ENCODE results near the gene LIN7C.
"Not testable (repeated sequence)": the region's sequence is repeated elsewhere in the genome, so short reads cannot be mapped to it uniquely, and the experiment has no call there.

Gene LIN7C

DNA sequence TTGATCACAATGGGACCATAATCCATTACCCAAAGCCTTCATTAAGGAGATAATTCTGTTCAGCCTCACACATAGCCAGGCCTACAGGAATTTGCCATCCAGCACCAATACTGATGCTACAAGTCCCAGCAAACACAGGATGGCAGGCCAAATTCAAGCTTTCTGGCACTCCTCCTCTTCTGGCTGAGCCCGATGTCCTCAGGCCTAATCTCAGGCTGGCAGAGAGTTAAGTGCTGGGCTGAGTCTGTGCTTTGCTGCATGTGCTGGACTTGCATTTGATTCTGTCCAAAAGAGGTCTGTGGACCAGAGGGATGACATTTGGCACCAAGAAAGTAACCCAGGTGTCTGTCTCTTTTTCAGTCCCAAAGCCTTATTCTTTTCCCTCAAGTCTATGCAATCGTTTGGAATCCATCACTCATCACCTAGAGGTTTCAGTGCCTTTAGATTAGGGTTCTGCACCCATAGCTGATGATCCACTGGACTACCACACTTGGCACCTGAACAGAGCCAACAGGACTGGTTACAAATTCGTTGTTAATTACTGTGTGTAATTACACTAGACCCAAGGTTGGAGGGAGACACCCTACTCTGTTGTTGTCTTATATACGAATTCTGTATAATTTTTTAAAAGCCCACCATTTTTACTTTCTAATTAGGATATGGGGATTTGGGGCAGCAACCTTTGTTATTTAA lies 19.4 kb upstream of the LIN7C start:
- TF ChIP-seq JUND (IDR thresholded peaks at IDR 0.05; ENCODE audit: low read depth) = no peak
- no peak for DNase-seq (ENCODE audit: low read depth in 1 of 2, low spot score in 1 of 2)
- in situ Hi-C loops (cut with HindIII; ENCODE audit: low pct_unique_long_range_greater_than_20kb, low sequenced_read_pairs) = no loop called here

- in situ Hi-C loops (cut with HindIII; ENCODE audit: low pct_unique_long_range_greater_than_20kb, low sequenced_read_pairs) = no loop called here
- TF ChIP-seq JUND (IDR thresholded peaks at IDR 0.05; ENCODE audit: low read depth) = no peak
- DNase-seq (ENCODE audit: low read depth in 1 of 2, low spot score in 1 of 2) = no peak
Observed at GRCh38 chr11:27524155-27524554, 17.6 kb upstream of the LIN7C start.

DNA sequence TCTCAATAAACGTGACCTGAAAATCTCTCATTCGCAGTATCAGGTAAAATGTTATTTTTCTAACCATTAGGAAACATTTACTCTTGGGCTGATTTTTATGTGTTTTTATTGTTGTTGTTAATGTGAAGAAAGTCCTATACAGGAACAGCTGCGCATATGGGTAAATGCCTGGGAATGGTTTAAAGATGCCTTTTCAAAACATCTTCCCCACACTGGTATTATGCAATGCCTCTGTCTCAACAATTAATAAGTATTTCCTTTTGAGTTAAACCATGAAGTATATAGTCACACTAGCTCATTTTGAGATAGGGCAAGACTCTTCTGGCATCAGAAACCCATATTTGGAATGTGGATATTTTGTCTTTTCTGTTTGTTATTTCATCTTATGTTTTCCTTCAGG lies 13.7 kb upstream of the LIN7C start:
- in situ Hi-C loops (cut with HindIII; ENCODE audit: low pct_unique_long_range_greater_than_20kb, low sequenced_read_pairs) = no loop called here
- no peak for DNase-seq (ENCODE audit: low read depth in 1 of 2, low spot score in 1 of 2)
- no peak for TF ChIP-seq JUND (IDR thresholded peaks at IDR 0.05; ENCODE audit: low read depth)

- TF ChIP-seq JUND (IDR thresholded peaks at IDR 0.05; ENCODE audit: low read depth) = no peak
- DNase-seq (ENCODE audit: low read depth in 1 of 2, low spot score in 1 of 2) = no peak
- in situ Hi-C loops (cut with HindIII; ENCODE audit: low pct_unique_long_range_greater_than_20kb, low sequenced_read_pairs) = no loop called here
Observed at GRCh38 chr11:27518518-27518917, 11.9 kb upstream of the LIN7C start.

DNA sequence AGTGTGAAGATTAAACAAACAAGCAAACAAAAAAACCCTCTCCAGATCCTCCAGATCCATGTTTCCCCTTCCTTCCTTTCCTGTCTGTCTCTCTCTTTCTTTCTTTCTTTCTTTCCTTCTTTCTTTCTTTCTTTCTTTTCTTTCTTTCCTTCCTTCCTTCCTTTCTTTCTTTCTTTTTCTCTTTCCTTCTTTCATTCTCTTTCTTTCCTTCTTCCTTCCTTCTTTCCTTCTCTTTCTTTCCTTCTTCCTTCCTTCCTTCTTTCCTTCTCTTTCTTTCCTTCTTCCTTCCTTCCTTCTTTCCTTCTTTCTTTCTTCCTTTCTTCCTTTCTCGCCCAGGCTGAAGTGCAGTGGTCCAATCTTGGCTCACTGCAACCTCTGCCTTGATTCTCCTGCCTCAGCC lies 10.9 kb upstream of the LIN7C start:
- DNase-seq (ENCODE audit: low read depth in 1 of 2, low spot score in 1 of 2); in situ Hi-C loops (cut with HindIII; ENCODE audit: low pct_unique_long_range_greater_than_20kb, low sequenced_read_pairs): not testable (repeated sequence)

DNA sequence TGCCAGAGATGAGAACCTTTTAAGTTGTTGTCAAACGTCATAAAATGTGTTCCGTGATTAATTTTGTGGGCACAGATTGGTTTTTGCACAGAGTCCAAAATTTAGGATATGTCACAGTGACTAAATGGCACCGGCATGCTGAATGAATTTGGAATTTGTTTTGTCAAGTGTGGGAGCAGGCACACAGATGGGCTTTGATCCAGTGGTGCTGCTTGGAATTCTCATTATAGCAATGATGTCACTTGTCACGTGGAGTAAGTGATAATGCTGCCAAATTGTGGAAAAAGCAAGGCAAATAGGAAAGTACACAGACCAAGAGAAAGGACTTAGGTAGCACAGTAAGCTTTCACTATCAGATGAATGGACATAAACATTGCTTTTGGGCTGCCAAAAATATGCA lies 8.0 kb upstream of the LIN7C start:
- peak in 1 of 2 experiments; percentile 23 for DNase-seq (ENCODE audit: low read depth in 1 of 2, low spot score in 1 of 2)
- no peak for TF ChIP-seq JUND (IDR thresholded peaks at IDR 0.05; ENCODE audit: low read depth)
- in situ Hi-C loops (cut with HindIII; ENCODE audit: low pct_unique_long_range_greater_than_20kb, low sequenced_read_pairs) = no loop called here

- no peak for TF ChIP-seq JUND (IDR thresholded peaks at IDR 0.05; ENCODE audit: low read depth)
Observed at GRCh38 chr11:27514076-27514475, 7.5 kb upstream of the LIN7C start.

DNA sequence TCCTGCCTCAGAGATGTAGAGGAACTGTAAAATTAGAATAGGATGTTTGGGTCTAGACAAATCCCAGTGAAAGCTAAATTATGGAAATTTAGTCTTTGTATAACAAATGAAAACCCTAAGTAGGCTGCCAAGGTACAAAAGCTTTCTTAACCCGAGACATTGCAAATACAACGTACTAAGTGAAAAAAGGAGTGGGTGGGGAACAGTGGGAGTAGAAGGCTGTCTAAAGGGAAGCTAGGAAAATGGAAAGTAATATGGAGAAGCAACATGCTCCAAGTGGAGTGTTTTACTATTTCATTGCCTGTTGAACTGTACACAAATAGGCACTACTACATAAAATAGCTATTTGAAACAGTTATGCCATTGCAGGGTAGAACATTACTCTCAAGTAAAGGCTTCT lies 6.8 kb upstream of the LIN7C start:
- DNase-seq (ENCODE audit: low read depth in 1 of 2, low spot score in 1 of 2) = no peak
- in situ Hi-C loops (cut with HindIII; ENCODE audit: low pct_unique_long_range_greater_than_20kb, low sequenced_read_pairs) = no loop called here
- TF ChIP-seq JUND (IDR thresholded peaks at IDR 0.05; ENCODE audit: low read depth) = no peak

More at GRCh38 chr11:27514076-27514475, 7.5 kb upstream of the LIN7C start:
- no peak for DNase-seq (ENCODE audit: low read depth in 1 of 2, low spot score in 1 of 2)
- in situ Hi-C loops (cut with HindIII; ENCODE audit: low pct_unique_long_range_greater_than_20kb, low sequenced_read_pairs) = no loop called here

DNA sequence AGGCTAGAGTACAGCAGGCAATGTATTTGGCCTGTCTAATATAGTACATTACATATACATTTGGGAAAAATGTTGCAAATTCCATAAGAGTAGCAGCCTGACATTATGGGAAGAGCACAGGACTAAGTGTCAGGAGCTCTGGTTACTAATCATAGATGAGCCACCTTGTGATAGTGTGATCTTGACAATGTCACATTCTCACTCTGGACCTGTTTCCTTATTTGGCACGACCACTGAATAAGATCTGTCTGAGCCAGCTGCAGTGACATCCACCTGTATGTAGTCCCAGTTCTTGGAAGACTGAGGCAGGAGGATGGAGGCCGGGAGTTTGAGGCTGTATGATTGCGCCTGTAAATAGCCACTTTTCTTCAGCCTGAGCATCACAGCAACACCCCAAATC lies 5.7 kb upstream of the LIN7C start:
- in situ Hi-C loops (cut with HindIII; ENCODE audit: low pct_unique_long_range_greater_than_20kb, low sequenced_read_pairs) = no loop called here
- TF ChIP-seq JUND (IDR thresholded peaks at IDR 0.05; ENCODE audit: low read depth) = no peak
- DNase-seq (ENCODE audit: low read depth in 1 of 2, low spot score in 1 of 2) = no peak

GRCh38 chr11:27509908-27510307 lies 3.3 kb upstream of the LIN7C start:
- DNase-seq (ENCODE audit: low read depth in 1 of 2, low spot score in 1 of 2) = no peak
- in situ Hi-C loops (cut with HindIII; ENCODE audit: low pct_unique_long_range_greater_than_20kb, low sequenced_read_pairs) = no loop called here
- TF ChIP-seq JUND (IDR thresholded peaks at IDR 0.05; ENCODE audit: low read depth) = no peak

DNA sequence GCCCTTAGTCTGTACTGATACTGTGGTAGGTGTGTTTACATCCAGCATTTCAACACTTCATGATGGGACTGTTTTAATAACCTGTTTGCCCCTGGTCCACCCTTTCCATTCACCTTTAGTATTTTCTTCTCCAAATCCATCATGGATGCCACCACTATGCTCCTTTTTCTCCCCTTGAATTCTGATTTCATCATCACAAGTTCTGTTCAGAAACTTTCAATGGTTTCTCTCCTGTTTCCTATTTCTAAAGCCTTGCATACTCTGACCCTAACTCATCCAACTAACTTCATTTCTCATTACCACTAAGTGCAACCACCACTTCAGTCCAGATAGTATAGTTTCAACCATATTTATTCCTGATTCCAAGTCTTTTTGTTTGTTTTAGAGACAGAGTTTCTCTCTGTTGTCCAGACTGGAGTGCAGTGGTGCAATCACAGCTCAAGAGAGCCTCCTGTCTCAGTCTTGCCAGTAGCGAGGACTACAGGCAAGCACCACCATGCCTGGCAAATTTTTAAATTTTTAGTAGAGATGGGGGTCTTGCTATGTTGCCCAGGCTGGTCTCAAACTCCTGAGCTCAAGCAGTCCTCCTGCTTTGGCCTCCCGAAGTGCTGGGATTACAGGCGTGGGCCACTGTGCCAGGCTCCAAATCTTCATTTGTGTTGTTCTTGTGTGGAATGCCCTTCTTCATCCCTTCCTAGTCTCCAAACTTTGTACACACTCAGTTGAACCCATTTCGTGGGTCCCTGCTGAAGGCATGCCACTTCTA lies 1.2 kb upstream of the LIN7C start:
- no peak for DNase-seq (ENCODE audit: low read depth in 1 of 2, low spot score in 1 of 2)
- in situ Hi-C loops (cut with HindIII; ENCODE audit: low pct_unique_long_range_greater_than_20kb, low sequenced_read_pairs) = no loop called here
- TF ChIP-seq JUND (IDR thresholded peaks at IDR 0.05; ENCODE audit: low read depth) = no peak

DNA sequence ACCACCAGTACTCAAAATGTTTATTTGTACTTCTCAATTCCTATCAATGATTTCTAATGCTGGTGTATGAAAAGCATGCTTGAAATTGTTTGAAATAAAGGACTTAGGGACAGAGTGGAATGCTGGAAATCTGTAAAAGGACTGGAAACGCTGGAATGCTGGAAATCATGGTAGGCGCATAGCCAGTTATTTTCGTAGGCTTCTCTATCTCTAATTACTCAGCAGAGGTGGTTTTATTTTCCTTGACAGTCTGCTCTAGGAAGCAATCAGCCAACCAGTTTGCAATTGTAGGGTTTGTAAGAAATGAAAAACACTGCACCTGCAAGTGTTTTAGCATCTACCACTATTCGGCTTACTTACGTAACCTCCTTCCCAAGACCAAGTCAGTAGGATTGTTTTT lies 788 bp downstream of the LIN7C start:
- no peak for DNase-seq (ENCODE audit: low read depth in 1 of 2, low spot score in 1 of 2)
- in situ Hi-C loops (cut with HindIII; ENCODE audit: low pct_unique_long_range_greater_than_20kb, low sequenced_read_pairs) = no loop called here
- no peak for TF ChIP-seq JUND (IDR thresholded peaks at IDR 0.05; ENCODE audit: low read depth)

- TF ChIP-seq JUND (IDR thresholded peaks at IDR 0.05; ENCODE audit: low read depth) = no peak
- DNase-seq (ENCODE audit: low read depth in 1 of 2, low spot score in 1 of 2) = no peak
- in situ Hi-C loops (cut with HindIII; ENCODE audit: low pct_unique_long_range_greater_than_20kb, low sequenced_read_pairs) = no loop called here
Observed at GRCh38 chr11:27504205-27504604, 2.4 kb downstream of the LIN7C start.
